HepG2 (cell line): Measurements from ENCODE around the gene POU2AF3. TPM values are rescaled to one million over a fixed set of nuclear protein-coding genes. Genes with fewer than 3 reads are reported as not detected.

Experiments
- ESRRA ChIP-seq: sonication (generic); formaldehyde crosslinking; IDR thresholded peaks from 2 replicates; pipeline ENCODE4 v1.5.1; 2020; ENCODE audit warnings: mild to moderate bottlenecking, low read depth, missing genetic modification reagents
- HNRNPL ChIP-seq: fragments of 200-400 bp; formaldehyde crosslinking; IDR thresholded peaks from 2 replicates; pipeline ENCODE4 v1.6.1; 2017; ENCODE audit warnings: mild to moderate bottlenecking, low read depth, low read length
- MBNL3 ChIP-seq: fragments of 250-450 bp; sonication (Bioruptor Pico); conservative IDR thresholded peaks from 2 replicates; pipeline ENCODE4 v1.8.0; 2022; ENCODE audit warnings: mild to moderate bottlenecking, inconsistent platforms
- RFX5 ChIP-seq: IDR thresholded peaks from 2 replicates; pipeline ENCODE4 v1.6.1; 2011; ENCODE audit warnings: low read depth, low read length, improper control_type of control experiment
- SIN3A ChIP-seq: IDR thresholded peaks from 2 replicates; pipeline ENCODE4 v1.6.1; 2011; ENCODE audit warnings: low read depth, mild to moderate bottlenecking, control low read depth, low read length, borderline replicate concordance
- TCF12 ChIP-seq, 2 experiments: fragments of 450-650 bp in 1 of 2; sonication (generic) in 1 of 2; formaldehyde crosslinking in 1 of 2; IDR thresholded peaks; 2 replicates each; pipeline versions ENCODE4 v1.6.1 to v1.8.0; 2017 to 2022; ENCODE audit warnings: antibody characterized with exemption in 1 of 2, mild to moderate bottlenecking in 1 of 2, missing genetic modification reagents in 1 of 2, moderate library complexity in 1 of 2
- THRA ChIP-seq: sonication (generic); formaldehyde crosslinking; IDR thresholded peaks from 2 replicates; pipeline ENCODE4 v1.4.0; 2020; ENCODE audit warnings: missing genetic modification reagents, borderline replicate concordance
- UBTF ChIP-seq: sonication (generic); formaldehyde crosslinking; IDR thresholded peaks from 2 replicates; pipeline ENCODE4 v1.4.0; 2020; ENCODE audit warnings: mild to moderate bottlenecking, missing genetic modification reagents
- ZMYM3 ChIP-seq: sonication (generic); formaldehyde crosslinking; IDR thresholded peaks from 2 replicates; pipeline ENCODE4 v1.5.1; 2020; ENCODE audit warnings: mild to moderate bottlenecking, missing genetic modification reagents
- ZNF18 ChIP-seq: sonication (generic); formaldehyde crosslinking; IDR thresholded peaks from 2 replicates; pipeline ENCODE4 v1.8.0; 2022; ENCODE audit warnings: mild to moderate bottlenecking, missing genetic modification reagents; ENCODE audit not compliant: insufficient replicate concordance
- ZNF629 ChIP-seq: sonication (generic); formaldehyde crosslinking; conservative IDR thresholded peaks from 2 replicates; pipeline ENCODE4 v1.5.0; 2020; ENCODE audit warnings: missing genetic modification reagents
- ZNF687 ChIP-seq: sonication (generic); formaldehyde crosslinking; IDR thresholded peaks from 2 replicates; pipeline ENCODE4 v1.5.1; 2020; ENCODE audit warnings: mild to moderate bottlenecking, missing genetic modification reagents, moderate library complexity
- ZNF777 ChIP-seq: sonication (generic); formaldehyde crosslinking; IDR thresholded peaks from 2 replicates; pipeline ENCODE4 v1.4.0; 2020; ENCODE audit warnings: missing genetic modification reagents
- ZNF839 ChIP-seq: sonication (generic); formaldehyde crosslinking; IDR thresholded peaks from 2 replicates; pipeline ENCODE4 v1.4.0; 2020; ENCODE audit warnings: missing genetic modification reagents, mild to moderate bottlenecking, borderline replicate concordance
- ZNF883 ChIP-seq: sonication (generic); formaldehyde crosslinking; IDR thresholded peaks from 2 replicates; pipeline ENCODE4 v1.5.1; 2020; ENCODE audit warnings: mild to moderate bottlenecking, missing genetic modification reagents; ENCODE audit errors: not compliant biosample characterization
- polyA plus RNA-seq, 8 experiments: library from polyadenylated mRNA; depleted of rRNA in 3 of 8; stranded (reverse) in 7 of 8; unstranded in 1 of 8; fragments of >200 nt; fragmentation: Illumina TruSeq in 4 of 8; extraction: Trizol in 4 of 8; gene quantifications; 2 replicates each; pipeline versions ENCODE4 v1.2.1 to v1.2.3, GENCODE V29; 2011 to 2016; ENCODE audit warnings: low read depth in 4 of 8, missing spikeins in 1 of 8, mixed read lengths in 1 of 8; ENCODE audit not compliant: insufficient read depth in 1 of 8
- total RNA-seq, 5 experiments: library from RNA; depleted of rRNA; stranded (reverse); fragments of >200 nt; fragmentation: Illumina TruSeq; extraction: Trizol; gene quantifications; 2 replicates each; pipeline ENCODE4 v1.2.3, GENCODE V29; 2016; ENCODE audit warnings: low read depth in 1 of 5
- TF ChIP-seq, protein P1 (sequence below): sonication (generic); formaldehyde crosslinking; IDR thresholded peaks from 2 replicates; pipeline ENCODE4 v1.5.0; 2020; ENCODE audit warnings: missing genetic modification reagents

The POU2AF3 gene
- total and polyA plus RNA-seq, 2 of the 13 experiments (the other 11 are each of a cell fraction or from before 2014, with no cell fraction given) = 7.8 to 71.2 TPM

DNA sequence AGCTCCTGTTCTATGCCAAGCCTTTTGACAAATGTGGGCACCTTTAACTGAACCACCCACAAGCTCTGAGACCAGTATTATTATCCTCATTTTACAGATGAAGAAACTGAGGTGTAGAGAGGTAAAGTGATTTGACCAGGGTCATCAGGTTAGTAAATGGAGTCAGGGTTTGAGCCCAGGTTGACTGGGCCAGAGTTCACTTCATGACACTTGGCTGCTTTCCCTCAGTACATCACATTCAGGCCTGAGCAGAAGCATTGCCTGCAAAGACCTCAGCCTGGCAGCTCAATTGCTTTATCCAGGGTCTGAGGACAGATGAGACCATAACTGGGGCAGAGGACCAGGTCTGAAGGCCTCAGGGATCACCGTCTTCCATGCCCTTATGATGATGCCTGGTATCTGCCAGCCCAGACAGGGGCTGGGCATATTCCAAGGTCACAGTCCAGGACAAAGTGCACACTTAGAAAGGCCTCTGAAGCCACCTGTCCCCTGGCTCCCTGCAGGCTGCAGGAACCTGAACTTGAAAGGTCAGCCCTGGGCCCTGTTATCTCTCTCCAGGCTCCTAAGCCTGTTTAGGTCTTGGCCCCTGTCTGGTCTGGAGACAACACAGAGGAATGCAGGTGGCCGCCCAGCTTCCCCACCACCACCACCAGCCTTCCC, 32.0 kb downstream of the POU2AF3 start (continued):
- TF ChIP-seq UBTF (no peak), THRA (CRISPR knock-in tag) (peak; percentile 56; the same call in 1 of the 2 replicates), RFX5 (no peak), ZNF18 (CRISPR knock-in tag) (no peak), ZNF839 (no peak), SIN3A (no peak), MBNL3 (CRISPR knock-in tag) (no peak), ESRRA (CRISPR knock-in tag) (0 out of 2 replicates have a peak, but pooled peaks have one; percentile 52), ZNF687 (CRISPR knock-in tag) (peak; percentile 67), ZNF629 (CRISPR knock-in tag) (peak; percentile 69), ZMYM3 (CRISPR knock-in tag) (0 out of 2 replicates have a peak, but pooled peaks have one; percentile 42), ZNF883 (no peak), HNRNPL (0 out of 2 replicates have a peak, but pooled peaks have one; percentile 54), TCF12 (IDR thresholded peaks at IDR 0.05) (no peak), TCF12 (CRISPR knock-in tag; IDR thresholded peaks at IDR 0.05) (0 out of 2 replicates have a peak, but pooled peaks have one; percentile 22), ZNF777 (CRISPR knock-in tag) (no peak)
- TF ChIP-seq, protein P1, sequence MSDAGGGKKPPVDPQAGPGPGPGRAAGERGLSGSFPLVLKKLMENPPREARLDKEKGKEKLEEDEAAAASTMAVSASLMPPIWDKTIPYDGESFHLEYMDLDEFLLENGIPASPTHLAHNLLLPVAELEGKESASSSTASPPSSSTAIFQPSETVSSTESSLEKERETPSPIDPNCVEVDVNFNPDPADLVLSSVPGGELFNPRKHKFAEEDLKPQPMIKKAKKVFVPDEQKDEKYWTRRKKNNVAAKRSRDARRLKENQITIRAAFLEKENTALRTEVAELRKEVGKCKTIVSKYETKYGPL (CRISPR knock-in tag) = no peak
